ENCODE results near the gene TCF12.

The TCF12 gene

DNA sequence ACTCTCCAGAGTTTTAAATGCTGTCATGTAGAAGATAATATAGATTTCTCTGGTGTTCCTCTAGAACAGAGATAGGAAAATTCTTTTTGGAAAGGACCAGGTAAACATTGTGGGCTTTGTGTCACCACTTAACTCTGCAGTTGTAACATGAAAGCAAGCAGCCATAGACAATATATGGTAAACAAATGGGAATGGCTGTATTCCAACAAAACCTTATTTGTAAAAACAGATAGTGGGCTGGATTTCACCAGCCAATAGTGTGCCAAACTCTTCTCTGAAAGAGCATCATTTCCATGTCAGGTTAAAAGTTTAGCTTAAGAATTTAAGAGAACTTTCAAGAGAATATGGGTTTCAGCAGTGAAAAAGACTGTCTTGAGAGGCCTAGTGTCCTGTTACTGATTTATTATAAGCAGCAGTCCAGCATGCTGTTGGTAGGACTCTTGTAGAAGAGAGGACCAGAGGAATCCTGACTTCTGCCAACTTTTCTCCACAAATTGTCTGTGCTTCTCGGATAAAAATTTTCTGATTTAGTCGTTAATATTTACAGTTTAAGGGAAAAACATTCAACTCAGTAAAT is 107.7 kb downstream of the TCF12 start:
- no peak for DNase-seq

DNA sequence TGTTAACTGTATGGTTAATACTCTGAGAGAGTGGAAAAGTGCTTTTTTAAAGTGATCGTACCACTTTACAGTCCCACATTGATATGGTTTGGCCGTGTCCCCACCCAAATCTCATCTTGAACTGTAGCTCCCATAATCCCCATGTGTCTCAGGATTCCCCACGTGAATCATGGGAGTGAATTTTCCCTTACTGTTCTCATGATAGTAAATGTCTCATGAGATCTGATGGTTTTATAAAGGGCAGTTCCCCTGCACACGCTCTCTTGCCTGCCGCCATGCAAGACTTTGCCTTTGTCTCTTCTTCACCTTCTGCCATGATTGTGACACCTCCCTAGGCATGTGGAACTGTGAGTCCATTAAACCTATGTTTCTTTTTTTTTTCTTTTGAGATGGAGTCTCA is 109.2 kb downstream of the TCF12 start:
- DNase-seq: no peak

GRCh38 chr15:57028176-57028575 is 109.7 kb downstream of the TCF12 start:
- no peak for DNase-seq

- no peak for DNase-seq
These were observed 111.6 kb downstream of the TCF12 start for GRCh38 chr15:57030011-57030410.

GRCh38 chr15:57031082-57031481 is 112.6 kb downstream of the TCF12 start:
- DNase-seq: no peak

DNA sequence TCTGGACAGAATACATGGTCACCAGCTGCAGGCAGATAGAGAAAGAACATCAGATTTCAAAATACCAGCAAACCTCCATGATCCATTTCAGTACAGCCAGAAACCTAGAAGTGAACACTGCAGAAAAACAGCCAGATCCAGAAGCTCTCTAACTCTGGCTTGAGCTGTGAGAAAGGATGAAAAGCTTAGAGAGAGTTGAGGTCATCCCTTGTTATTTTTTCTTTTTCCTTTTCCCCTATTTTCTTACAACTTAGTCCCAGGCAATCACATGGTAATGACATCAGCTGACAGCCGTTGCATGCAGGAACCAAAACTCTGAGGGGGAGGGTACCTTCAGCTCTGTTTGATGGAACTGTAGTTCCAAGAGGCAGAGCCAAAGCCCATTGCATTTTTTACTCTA is 113.2 kb downstream of the TCF12 start:
- DNase-seq: no peak

DNA sequence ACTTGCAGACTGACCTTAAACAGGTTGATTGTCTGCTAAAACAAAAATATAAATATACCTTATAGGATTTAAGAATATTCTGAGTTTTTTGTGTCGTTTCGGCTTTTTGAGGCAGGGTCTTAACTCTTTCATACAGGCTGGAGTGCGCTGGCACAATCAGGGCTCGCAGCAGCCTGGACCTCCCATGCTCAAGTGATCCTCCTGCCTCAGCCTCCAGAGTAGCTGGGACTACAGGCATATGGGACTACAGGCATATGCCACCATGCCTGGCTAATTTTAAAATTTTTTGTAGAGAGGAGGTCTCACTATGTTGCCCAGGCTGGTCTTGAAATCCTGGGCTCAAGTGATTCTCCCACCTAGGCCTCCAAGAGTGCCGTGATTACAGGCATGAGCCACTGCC is 113.9 kb downstream of the TCF12 start:
- no peak for DNase-seq

DNA sequence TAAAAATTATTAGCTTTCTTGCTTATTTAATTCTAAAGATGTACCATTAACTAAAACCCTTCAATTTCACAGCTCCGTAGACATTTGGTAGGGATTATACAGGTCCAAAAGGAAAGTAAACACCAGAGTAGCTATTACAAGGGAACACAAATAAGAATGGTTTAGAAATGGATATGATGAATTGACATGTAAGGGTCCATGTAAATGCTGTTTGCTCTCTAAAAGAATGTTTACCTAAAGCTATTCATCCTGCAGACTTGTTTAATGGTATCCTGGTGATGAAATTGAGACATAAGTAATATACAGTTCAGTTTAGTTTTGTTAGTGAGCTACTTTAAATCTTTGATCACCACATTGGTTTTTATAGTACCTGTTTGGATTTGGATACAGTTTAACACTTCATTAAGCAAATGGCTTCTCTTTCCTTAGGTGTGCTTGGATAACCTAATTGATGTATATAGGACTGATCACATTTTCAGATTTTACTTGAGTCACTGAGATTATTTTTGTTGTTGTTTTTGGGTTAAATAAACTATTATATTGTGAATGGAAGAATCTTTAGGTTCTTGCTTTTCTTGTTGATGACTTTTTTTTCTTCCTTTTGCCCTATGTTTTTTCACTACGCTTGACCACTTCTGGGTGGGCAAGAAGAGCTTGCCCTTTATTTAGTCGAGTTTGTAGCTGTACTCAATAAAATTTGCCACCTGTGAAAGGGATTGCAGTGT is 115.4 kb downstream of the TCF12 start:
- no peak for DNase-seq

DNA sequence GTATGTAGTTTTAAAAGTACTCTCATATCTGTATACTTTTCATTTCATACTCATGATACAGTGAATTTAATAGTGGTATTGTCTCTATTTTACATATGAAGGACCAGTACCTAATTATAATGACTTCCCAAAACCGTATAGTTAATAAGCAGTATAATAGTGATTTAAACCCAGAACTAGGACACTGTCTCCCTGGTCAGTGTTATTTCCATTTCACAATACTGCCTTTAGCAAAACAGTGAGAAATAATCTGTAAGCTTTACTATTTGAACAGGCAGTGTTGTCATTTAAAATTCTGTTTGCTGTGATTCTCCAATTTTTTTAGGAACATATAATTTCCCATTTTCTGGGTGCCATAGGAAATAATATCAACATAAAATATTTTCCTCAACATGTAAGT is 116.2 kb downstream of the TCF12 start:
- no peak for DNase-seq

- DNase-seq: no peak
These were observed 117.2 kb downstream of the TCF12 start for GRCh38 chr15:57035664-57036063.

DNA sequence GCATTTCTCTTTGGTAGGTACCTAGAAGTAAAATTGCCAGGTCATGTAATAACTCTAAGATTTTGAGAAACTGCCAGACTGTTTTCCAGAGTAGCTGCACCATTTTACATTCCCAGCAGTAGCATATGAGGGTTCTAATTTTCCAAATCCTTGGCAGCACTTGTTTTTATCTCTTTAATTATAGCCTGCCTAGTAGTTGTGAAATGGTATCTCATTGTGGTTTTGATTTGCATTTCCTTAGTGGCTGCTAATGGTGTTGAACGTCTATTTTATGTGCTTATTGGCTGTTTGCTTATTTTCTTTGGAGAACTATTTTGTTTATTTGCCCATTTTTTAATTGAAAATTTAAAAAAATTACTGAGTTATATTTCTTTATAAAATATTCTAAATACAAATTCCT is 117.9 kb downstream of the TCF12 start:
- DNase-seq: no peak

- DNase-seq: no peak
These were observed 119.1 kb downstream of the TCF12 start for GRCh38 chr15:57037548-57037947.

GRCh38 chr15:57038040-57038439 is 119.6 kb downstream of the TCF12 start:
- DNase-seq: no peak

DNA sequence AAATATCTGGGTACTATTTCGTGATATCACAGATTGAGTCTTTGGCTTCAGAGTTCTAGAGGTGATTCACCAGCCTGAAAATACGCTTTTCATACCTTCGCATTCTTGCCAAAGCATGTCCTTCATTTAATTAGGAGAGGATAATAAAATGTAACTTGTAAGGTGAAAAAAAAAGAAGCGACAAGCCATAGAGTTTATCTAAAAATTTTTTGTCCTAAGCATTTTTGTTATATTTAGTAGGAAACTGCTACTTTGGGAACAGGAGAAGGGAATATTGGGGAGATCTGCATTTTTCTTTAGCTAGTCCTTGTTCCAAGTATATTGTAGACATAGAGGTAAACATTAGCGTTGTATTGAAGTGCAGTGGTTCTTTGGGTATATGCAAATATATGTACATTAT is 120.1 kb downstream of the TCF12 start:
- DNase-seq: no peak

- DNase-seq: no peak
These were observed 123.0 kb downstream of the TCF12 start for GRCh38 chr15:57041416-57041815.

DNA sequence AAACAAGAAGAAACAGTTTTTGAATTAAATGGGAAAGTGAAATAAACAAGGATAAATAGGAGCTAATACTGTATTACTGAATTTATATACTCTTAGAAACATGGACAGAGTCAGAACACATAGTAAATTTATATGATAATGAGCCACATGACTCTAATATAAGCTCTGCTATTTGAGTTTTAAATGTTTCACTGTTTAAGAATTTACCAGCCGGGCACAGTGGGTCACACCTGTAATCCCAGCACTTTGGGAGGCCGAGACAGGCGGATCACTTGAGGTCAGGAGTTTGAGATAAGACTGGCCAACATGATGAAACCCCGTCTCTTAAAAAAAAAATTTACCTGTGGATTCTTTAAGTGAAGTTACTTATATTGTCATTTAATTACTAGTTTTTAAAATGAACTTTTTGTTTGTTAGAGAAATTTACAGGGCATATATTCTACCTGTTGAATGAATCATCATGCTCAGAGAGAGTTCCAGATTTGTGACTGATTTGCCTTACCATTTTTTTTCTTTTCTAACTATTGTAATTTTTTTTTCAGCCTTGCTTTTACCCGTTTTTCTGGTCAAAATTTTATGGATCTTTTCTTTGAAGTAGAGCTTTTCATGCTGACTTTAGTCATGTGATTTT is 125.7 kb downstream of the TCF12 start:
- DNase-seq: no peak

- DNase-seq: no peak
These were observed 126.5 kb downstream of the TCF12 start for GRCh38 chr15:57044970-57045369.

DNA sequence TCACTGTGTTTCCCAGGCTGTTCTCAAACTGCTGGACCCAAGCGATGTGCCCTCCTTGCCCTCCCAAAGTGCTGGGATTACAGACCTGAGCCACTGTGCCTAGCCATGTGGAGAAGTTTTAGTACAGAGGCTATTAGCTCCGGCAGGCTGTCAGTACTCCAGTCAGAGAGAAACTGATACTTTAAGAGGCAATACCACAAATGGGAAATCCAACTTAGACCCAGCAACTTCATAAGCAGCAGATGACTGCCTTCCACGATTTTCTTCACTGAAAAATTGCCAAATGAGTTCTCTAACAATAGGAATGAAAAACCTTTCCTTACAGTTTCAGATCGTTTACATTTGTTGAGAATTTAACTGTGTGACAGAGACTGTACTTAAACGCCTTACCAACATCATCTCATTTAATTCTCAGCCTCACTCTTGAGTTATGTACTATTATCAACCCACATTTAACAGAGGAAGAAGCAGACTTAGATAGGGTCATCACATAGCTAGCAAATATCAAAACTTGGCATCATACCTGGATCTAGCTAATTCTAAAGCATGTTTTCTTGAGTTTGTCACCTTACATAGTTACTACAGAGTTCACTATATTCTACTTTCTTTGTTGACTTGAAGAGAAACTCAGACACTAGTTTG is 127.4 kb downstream of the TCF12 start:
- DNase-seq: no peak

- DNase-seq: no peak
These were observed 130.6 kb downstream of the TCF12 start for GRCh38 chr15:57048930-57049549.

GRCh38 chr15:57053470-57053869 is 135.0 kb downstream of the TCF12 start:
- no peak for DNase-seq

GRCh38 chr15:57054204-57054750 is 135.8 kb downstream of the TCF12 start:
- DNase-seq: no peak

DNA sequence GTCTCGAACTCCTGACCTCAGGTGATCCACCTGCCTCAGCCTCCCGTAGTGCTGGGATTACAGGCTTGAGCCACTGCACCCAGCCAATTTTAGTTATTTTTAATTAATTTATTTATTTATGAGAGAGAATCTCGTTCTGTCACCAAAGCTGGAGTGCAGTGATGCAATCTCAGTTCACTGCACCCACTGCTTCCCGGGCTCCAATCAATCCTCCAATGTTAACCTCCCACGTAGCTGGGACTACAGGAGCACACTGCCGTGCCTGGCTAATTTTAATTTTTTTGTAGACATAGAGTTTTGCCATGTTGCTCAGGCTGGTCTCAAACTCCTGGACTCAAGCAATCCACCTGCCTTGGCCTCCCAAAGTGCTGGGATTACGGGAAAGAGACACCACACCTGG is 137.9 kb downstream of the TCF12 start:
- DNase-seq: no peak

All from stimulated activated CD4-positive, alpha-beta T cell treated with anti-CD3 and anti-CD28 coated beads, Interleukin-2, amount 100 ng/mL, for 24 hours (primary cell).